ENCODE results near the gene MED12L. TPM values are rescaled to one million over a fixed set of nuclear protein-coding genes. Genes with fewer than 3 reads are reported as not detected.

The MED12L gene
- total and polyA plus RNA-seq, 9 of the 15 experiments (the other 6 are each of a cell fraction or from before 2014, with no cell fraction given), result not detected

DNA sequence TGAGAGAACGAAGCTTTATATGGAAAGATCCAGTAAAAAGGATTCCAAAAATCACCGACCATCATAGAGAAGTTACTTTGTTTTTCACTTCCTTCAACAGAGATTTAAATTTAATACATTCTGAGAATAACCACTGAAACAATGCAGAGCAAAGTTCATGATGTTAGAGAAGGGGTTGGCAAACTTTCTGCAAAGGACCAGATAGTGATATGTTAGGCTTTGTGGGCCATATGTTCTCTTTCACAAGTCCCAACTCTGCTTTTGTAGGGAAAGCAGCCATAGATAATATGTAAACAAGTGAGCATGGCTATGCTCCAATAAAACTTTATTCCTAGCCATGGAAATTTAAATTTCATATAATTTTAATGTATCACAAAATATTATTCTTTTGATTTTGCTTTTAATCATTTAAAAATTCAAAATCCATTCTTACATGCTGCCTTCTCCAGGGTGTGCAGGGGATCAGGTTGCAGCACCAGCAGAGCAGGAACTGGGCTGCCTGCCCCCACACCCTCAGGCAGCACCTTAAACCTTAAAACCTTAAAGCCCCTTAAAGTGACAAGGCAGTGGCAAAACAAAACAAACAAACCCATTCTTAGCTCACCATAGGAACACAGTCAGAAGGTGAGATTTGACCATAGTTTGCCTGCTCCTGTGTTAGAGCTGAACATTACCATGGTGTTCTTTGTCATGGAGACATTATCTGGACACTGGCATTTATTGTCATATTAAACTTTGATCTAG, 392.3 kb downstream of the MED12L start:
- H3K4me1 ChIP-seq (replicated peaks in 1 of 2; ENCODE audit: control insufficient read depth in 2 of 2, insufficient read depth in 2 of 2, low read length in 2 of 2), result peaks cover 0 to 5% of the 10 kb centered on the region in 2 experiments; a peak in 1 of 5 replicates
- CTCF ChIA-PET (ENCODE audit: low intra/inter-chr PET ratio), result no interaction called here
- ATAC-seq (no peak), DNase-seq (ENCODE audit: extremely low read depth in 1 of 4, low spot score in 3 of 4) (no peak), FAIRE-seq (no peak)
- H3K27me3 ChIP-seq (ENCODE audit: control insufficient read depth in 2 of 2, insufficient read depth in 2 of 2, low read length in 2 of 2), result no peaks in the 10 kb centered on the region
- no peak overlapping the region for H3K4me3 ChIP-seq
- H3K4me2 ChIP-seq (ENCODE audit: insufficient read depth, low read length), result no peak overlapping the region
- no peaks in the 10 kb centered on the region for H3K79me2 ChIP-seq (ENCODE audit: control insufficient read depth, insufficient read depth, low read length)
- BruUV-seq (replicated peaks), result no TSS peak
- intact Hi-C loops (cut with micrococcal nuclease) (no loop called here), in situ Hi-C loops (cut with MboI) (no loop called here)
- H2AFZ ChIP-seq (ENCODE audit: low read depth, low read length), result no peak overlapping the region
- no peaks in the 10 kb centered on the region for H3K9me1 ChIP-seq (ENCODE audit: control insufficient read depth, insufficient read depth, low read length)
- H3K9me3 ChIP-seq (replicated peaks; ENCODE audit: control insufficient read depth, insufficient read depth, low read depth, low read length), result peaks cover 5% of the 10 kb centered on the region
- no peak overlapping the region for H3K27ac ChIP-seq (ENCODE audit: extremely low read depth, low read depth, low read length)
- H3K36me3 ChIP-seq (ENCODE audit: control insufficient read depth, insufficient read depth, low read length), result no peaks in the 10 kb centered on the region
- H4K20me1 ChIP-seq (replicated peaks; ENCODE audit: control insufficient read depth, insufficient read depth, low read length), result no peaks in the 10 kb centered on the region
- POLR2A ChIA-PET, result no interaction called here
- H3K9ac ChIP-seq (ENCODE audit: insufficient read depth in 1 of 2, low read depth in 2 of 2, low read length in 2 of 2), result no peak overlapping the region
- WGBS (ENCODE audit: insufficient coverage, low coverage, missing lambda C conversion rate), result 23% methylated on average over 2 of the region's 2 CpGs
- TF ChIP-seq, protein P1, sequence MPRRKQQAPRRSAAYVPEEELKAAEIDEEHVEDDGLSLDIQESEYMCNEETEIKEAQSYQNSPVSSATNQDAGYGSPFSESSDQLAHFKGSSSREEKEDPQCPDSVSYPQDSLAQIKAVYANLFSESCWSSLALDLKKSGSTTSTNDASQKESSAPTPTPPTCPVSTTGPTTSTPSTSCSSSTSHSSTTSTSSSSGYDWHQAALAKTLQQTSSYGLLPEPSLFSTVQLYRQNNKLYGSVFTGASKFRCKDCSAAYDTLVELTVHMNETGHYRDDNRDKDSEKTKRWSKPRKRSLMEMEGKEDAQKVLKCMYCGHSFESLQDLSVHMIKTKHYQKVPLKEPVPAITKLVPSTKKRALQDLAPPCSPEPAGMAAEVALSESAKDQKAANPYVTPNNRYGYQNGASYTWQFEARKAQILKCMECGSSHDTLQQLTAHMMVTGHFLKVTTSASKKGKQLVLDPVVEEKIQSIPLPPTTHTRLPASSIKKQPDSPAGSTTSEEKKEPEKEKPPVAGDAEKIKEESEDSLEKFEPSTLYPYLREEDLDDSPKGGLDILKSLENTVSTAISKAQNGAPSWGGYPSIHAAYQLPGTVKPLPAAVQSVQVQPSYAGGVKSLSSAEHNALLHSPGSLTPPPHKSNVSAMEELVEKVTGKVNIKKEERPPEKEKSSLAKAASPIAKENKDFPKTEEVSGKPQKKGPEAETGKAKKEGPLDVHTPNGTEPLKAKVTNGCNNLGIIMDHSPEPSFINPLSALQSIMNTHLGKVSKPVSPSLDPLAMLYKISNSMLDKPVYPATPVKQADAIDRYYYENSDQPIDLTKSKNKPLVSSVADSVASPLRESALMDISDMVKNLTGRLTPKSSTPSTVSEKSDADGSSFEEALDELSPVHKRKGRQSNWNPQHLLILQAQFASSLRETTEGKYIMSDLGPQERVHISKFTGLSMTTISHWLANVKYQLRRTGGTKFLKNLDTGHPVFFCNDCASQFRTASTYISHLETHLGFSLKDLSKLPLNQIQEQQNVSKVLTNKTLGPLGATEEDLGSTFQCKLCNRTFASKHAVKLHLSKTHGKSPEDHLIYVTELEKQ (CRISPR knock-in tag; IDR thresholded peaks at IDR 0.05), result no peak
- TF ChIP-seq TAF1 (IDR thresholded peaks at IDR 0.05; ENCODE audit: control insufficient read depth, extremely low read depth, insufficient read depth, low read length, severe bottlenecking) (no peak), KAT2B (IDR thresholded peaks at IDR 0.05; ENCODE audit: low read depth, low read length) (no peak), DDX20 (tag; IDR thresholded peaks at IDR 0.05; ENCODE audit: low read depth) (no peak), BHLHE40 (IDR thresholded peaks at IDR 0.05; ENCODE audit: low read length) (no peak)
- TF ChIP-seq, protein P2, sequence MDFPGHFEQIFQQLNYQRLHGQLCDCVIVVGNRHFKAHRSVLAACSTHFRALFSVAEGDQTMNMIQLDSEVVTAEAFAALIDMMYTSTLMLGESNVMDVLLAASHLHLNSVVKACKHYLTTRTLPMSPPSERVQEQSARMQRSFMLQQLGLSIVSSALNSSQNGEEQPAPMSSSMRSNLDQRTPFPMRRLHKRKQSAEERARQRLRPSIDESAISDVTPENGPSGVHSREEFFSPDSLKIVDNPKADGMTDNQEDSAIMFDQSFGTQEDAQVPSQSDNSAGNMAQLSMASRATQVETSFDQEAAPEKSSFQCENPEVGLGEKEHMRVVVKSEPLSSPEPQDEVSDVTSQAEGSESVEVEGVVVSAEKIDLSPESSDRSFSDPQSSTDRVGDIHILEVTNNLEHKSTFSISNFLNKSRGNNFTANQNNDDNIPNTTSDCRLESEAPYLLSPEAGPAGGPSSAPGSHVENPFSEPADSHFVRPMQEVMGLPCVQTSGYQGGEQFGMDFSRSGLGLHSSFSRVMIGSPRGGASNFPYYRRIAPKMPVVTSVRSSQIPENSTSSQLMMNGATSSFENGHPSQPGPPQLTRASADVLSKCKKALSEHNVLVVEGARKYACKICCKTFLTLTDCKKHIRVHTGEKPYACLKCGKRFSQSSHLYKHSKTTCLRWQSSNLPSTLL (IDR thresholded peaks at IDR 0.05), result no peak
- TF ChIP-seq, protein P3, sequence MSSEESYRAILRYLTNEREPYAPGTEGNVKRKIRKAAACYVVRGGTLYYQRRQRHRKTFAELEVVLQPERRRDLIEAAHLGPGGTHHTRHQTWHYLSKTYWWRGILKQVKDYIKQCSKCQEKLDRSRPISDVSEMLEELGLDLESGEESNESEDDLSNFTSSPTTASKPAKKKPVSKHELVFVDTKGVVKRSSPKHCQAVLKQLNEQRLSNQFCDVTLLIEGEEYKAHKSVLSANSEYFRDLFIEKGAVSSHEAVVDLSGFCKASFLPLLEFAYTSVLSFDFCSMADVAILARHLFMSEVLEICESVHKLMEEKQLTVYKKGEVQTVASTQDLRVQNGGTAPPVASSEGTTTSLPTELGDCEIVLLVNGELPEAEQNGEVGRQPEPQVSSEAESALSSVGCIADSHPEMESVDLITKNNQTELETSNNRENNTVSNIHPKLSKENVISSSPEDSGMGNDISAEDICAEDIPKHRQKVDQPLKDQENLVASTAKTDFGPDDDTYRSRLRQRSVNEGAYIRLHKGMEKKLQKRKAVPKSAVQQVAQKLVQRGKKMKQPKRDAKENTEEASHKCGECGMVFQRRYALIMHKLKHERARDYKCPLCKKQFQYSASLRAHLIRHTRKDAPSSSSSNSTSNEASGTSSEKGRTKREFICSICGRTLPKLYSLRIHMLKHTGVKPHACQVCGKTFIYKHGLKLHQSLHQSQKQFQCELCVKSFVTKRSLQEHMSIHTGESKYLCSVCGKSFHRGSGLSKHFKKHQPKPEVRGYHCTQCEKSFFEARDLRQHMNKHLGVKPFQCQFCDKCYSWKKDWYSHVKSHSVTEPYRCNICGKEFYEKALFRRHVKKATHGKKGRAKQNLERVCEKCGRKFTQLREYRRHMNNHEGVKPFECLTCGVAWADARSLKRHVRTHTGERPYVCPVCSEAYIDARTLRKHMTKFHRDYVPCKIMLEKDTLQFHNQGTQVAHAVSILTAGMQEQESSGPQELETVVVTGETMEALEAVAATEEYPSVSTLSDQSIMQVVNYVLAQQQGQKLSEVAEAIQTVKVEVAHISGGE (CRISPR knock-in tag; IDR thresholded peaks at IDR 0.05), result no peak
- TF ChIP-seq, protein P4, sequence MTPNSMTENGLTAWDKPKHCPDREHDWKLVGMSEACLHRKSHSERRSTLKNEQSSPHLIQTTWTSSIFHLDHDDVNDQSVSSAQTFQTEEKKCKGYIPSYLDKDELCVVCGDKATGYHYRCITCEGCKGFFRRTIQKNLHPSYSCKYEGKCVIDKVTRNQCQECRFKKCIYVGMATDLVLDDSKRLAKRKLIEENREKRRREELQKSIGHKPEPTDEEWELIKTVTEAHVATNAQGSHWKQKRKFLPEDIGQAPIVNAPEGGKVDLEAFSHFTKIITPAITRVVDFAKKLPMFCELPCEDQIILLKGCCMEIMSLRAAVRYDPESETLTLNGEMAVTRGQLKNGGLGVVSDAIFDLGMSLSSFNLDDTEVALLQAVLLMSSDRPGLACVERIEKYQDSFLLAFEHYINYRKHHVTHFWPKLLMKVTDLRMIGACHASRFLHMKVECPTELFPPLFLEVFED (CRISPR knock-in tag; conservative IDR thresholded peaks at IDR 0.05), result no peak

All from K562 (cell line).